A673 (cell line): ENCODE results near the gene MMP24. TPM values are rescaled to one million over a fixed set of nuclear protein-coding genes. Genes with fewer than 3 reads are reported as not detected.

Source experiments
- BruUV-seq: library from RNA; stranded (reverse); fragments of 400-500 nt; replicated peaks from 2 replicates; lab custom pipeline; 2021; lab: Mats Ljungman, UMichigan
- CTCF ChIA-PET: fragments of 300-600 bp; sonication (Branson Sonifier 250); formaldehyde crosslinking; loops from one replicate; lab custom pipeline; 2022; ENCODE audit warnings: antibody characterized with exemption; lab: Charles Lee
- POLR2A ChIA-PET: fragments of 300-600 bp; sonication (Branson Sonifier 250); formaldehyde crosslinking; loops from one replicate; lab custom pipeline; 2022; ENCODE audit warnings: antibody characterized with exemption; ENCODE audit not compliant: low non-redundant PET; lab: Charles Lee
- DNase-seq: peaks from one replicate; pipeline ENCODE4 v3.0.0-alpha.2; 2015; ENCODE audit warnings: low spot score
- H3K27ac ChIP-seq: fragments of 200-600 bp; sonication (generic); 2 replicates; pipeline ENCODE4 v1.5.1; 2016; ENCODE audit warnings: mixed run types, low read depth, mild to moderate bottlenecking, mixed read lengths, antibody characterized with exemption, low read length; ENCODE audit not compliant: poor library complexity, severe bottlenecking
- H3K27me3 ChIP-seq: fragments of 200-600 bp; sonication (generic); replicated peaks from 2 replicates; pipeline ENCODE4 v1.6.1; 2017; ENCODE audit warnings: mixed run types, low read depth, mild to moderate bottlenecking, mixed read lengths, antibody characterized with exemption, low read length; ENCODE audit not compliant: insufficient read depth, poor library complexity
- H3K36me3 ChIP-seq: fragments of 200-600 bp; sonication (generic); 2 replicates; pipeline ENCODE4 v1.6.1; 2016; ENCODE audit warnings: mixed run types, mild to moderate bottlenecking, mixed read lengths, antibody characterized with exemption, low read length; ENCODE audit not compliant: insufficient read depth, poor library complexity, severe bottlenecking
- H3K4me1 ChIP-seq: fragments of 200-600 bp; sonication (generic); 2 replicates; pipeline ENCODE4 v1.6.1; 2017; ENCODE audit warnings: mixed run types, mild to moderate bottlenecking, mixed read lengths, antibody characterized with exemption, low read length; ENCODE audit not compliant: insufficient read depth, poor library complexity, severe bottlenecking
- H3K4me3 ChIP-seq: fragments of 200-600 bp; sonication (generic); 2 replicates; pipeline ENCODE4 v1.5.1; 2016; ENCODE audit warnings: low read depth, mixed run types, mild to moderate bottlenecking, mixed read lengths, low read length; ENCODE audit not compliant: poor library complexity, severe bottlenecking
- H3K9me3 ChIP-seq: fragments of 200-600 bp; sonication (generic); 2 replicates; pipeline ENCODE4 v1.6.1; 2016; ENCODE audit warnings: mixed run types, low read depth, mild to moderate bottlenecking, mixed read lengths, antibody characterized with exemption, low read length; ENCODE audit not compliant: poor library complexity, severe bottlenecking
- CTCF ChIP-seq: fragments of 300-800, 200-600 bp; sonication (generic); conservative IDR thresholded peaks from 2 replicates; pipeline ENCODE4 v1.5.1; 2017; ENCODE audit warnings: low read depth, mild to moderate bottlenecking, antibody characterized with exemption, low read length, moderate library complexity, mixed read lengths
- EZH2 ChIP-seq: fragments of 200-600 bp; sonication (generic); IDR thresholded peaks from 2 replicates; pipeline ENCODE4 v1.6.1; 2017; ENCODE audit warnings: borderline replicate concordance, low read depth, mild to moderate bottlenecking, mixed read lengths, antibody characterized with exemption, low read length; ENCODE audit not compliant: poor library complexity, severe bottlenecking
- intact Hi-C: fragments of 100-400 bp; cut with micrococcal nuclease; formaldehyde crosslinking; loops from one replicate; pipeline ENCODE4 v1.10.0; 2022; ENCODE audit not compliant: unreplicated experiment
- total RNA-seq: library from RNA; stranded (reverse); gene quantifications from 2 replicates; pipeline ENCODE4 v1.2.3, GENCODE V29; 2021

The MMP24 gene
- total RNA-seq, 1 experiment from 2014 or later: 0.11 TPM

- intact Hi-C loops: no loop called here
- Histone ChIP-seq H3K27me3 (no peaks in the 10 kb centered on the region), H3K4me1 (no peaks in the 10 kb centered on the region), H3K4me3 (no peak overlapping the region), H3K9me3 (no peaks in the 10 kb centered on the region), H3K36me3 (no peaks in the 10 kb centered on the region), H3K27ac (no peak overlapping the region)
- ChIA-PET POLR2A (no interaction called here), CTCF (no interaction called here)
- DNase-seq: no peak
- TF ChIP-seq CTCF (no peak), EZH2 (no peak)
- BruUV-seq: no TSS peak
Measured at GRCh38 chr20:35243317-35243716, 16.8 kb downstream of the MMP24 start.

- intact Hi-C loops: no loop called here
- Histone ChIP-seq H3K4me1 (no peaks in the 10 kb centered on the region), H3K36me3 (no peaks in the 10 kb centered on the region), H3K27ac (no peak overlapping the region), H3K4me3 (no peak overlapping the region), H3K9me3 (no peaks in the 10 kb centered on the region), H3K27me3 (no peaks in the 10 kb centered on the region)
- TF ChIP-seq CTCF (no peak), EZH2 (no peak)
- CTCF ChIA-PET: no interaction called here
- no TSS peak for BruUV-seq
- no peak for DNase-seq
- POLR2A ChIA-PET: no interaction called here
Measured at GRCh38 chr20:35243986-35244385, 17.5 kb downstream of the MMP24 start.

- CTCF ChIA-PET: no interaction called here
- H3K9me3 ChIP-seq: no peaks in the 10 kb centered on the region
Measured at GRCh38 chr20:35246723-35247122, 20.2 kb downstream of the MMP24 start.

More at GRCh38 chr20:35246723-35247122, 20.2 kb downstream of the MMP24 start:
- TF ChIP-seq EZH2: no peak
- TF ChIP-seq CTCF: no peak
- H3K27me3 ChIP-seq: no peaks in the 10 kb centered on the region
- no peak for DNase-seq
- H3K27ac ChIP-seq: no peak overlapping the region
- H3K4me3 ChIP-seq: no peak overlapping the region
- H3K36me3 ChIP-seq: no peaks in the 10 kb centered on the region
- POLR2A ChIA-PET: no interaction called here
- no TSS peak for BruUV-seq
- no peaks in the 10 kb centered on the region for H3K4me1 ChIP-seq
- intact Hi-C loops: no loop called here
